HG03039 (cell line): ENCODE measurements around the gene CD96.
"Not testable (repeated sequence)": the region's sequence is repeated elsewhere in the genome, so short reads cannot be mapped to it uniquely, and the experiment has no call there.

Experiments used
- ATAC-seq: cut with Tn5 transposase; IDR thresholded peaks from one replicate; pipeline ENCODE4 v1.9.1; 2021; ENCODE audit warnings: mild to moderate bottlenecking, moderate library complexity; ENCODE audit not compliant: unreplicated experiment

Gene CD96

GRCh38 chr3:111561902-111562301 is 19.9 kb downstream of the CD96 start:
- not testable (repeated sequence) for ATAC-seq

GRCh38 chr3:111566844-111567243 is 24.8 kb downstream of the CD96 start:
- no peak for ATAC-seq

GRCh38 chr3:111568355-111568754 is 26.4 kb downstream of the CD96 start:
- no peak for ATAC-seq

GRCh38 chr3:111568911-111569310 is 26.9 kb downstream of the CD96 start:
- no peak for ATAC-seq

- no peak for ATAC-seq
Measured at GRCh38 chr3:111570404-111571030, 28.5 kb downstream of the CD96 start.

- ATAC-seq, result no peak
Measured at GRCh38 chr3:111571282-111571681, 29.3 kb downstream of the CD96 start.

GRCh38 chr3:111571907-111572460 is 30.0 kb downstream of the CD96 start:
- ATAC-seq, result no peak

- no peak for ATAC-seq
Measured at GRCh38 chr3:111577113-111577512, 35.1 kb downstream of the CD96 start.

GRCh38 chr3:111577798-111578685 is 36.0 kb downstream of the CD96 start:
- peak; percentile 92 for ATAC-seq

- ATAC-seq, result no peak
Measured at GRCh38 chr3:111578867-111579266, 36.9 kb downstream of the CD96 start.

- ATAC-seq, result no peak
Measured at GRCh38 chr3:111579495-111579894, 37.5 kb downstream of the CD96 start.

- no peak for ATAC-seq
Measured at GRCh38 chr3:111581403-111582119, 39.6 kb downstream of the CD96 start.

- no peak for ATAC-seq
Measured at GRCh38 chr3:111582120-111582474, 40.1 kb downstream of the CD96 start.

- ATAC-seq, result no peak
Measured at GRCh38 chr3:111584744-111585143, 42.7 kb downstream of the CD96 start.

GRCh38 chr3:111585217-111585616 is 43.2 kb downstream of the CD96 start:
- no peak for ATAC-seq

- no peak for ATAC-seq
Measured at GRCh38 chr3:111588527-111588926, 46.5 kb downstream of the CD96 start.

GRCh38 chr3:111589303-111590142 is 47.5 kb downstream of the CD96 start:
- no peak for ATAC-seq

- ATAC-seq, result no peak
Measured at GRCh38 chr3:111590143-111590491, 48.1 kb downstream of the CD96 start.

GRCh38 chr3:111591555-111591954 is 49.6 kb downstream of the CD96 start:
- ATAC-seq, result no peak

GRCh38 chr3:111592143-111592542 is 50.1 kb downstream of the CD96 start:
- no peak for ATAC-seq

GRCh38 chr3:111592936-111593335 is 50.9 kb downstream of the CD96 start:
- no peak for ATAC-seq
